ENCODE results near the gene SMAD3.

GRCh38 chr15:67030036-67030762 lies 35.2 kb upstream of the SMAD3 start:
- TF ChIP-seq EZH2 (IDR thresholded peaks at IDR 0.05; ENCODE audit: insufficient read depth, poor library complexity, severe bottlenecking) (no peak), EZH2phosphoT487 (IDR thresholded peaks at IDR 0.05; ENCODE audit: insufficient read depth, low read depth) (no peak)
